ENCODE measurements around the gene CYREN. TPM values are rescaled to one million over a fixed set of nuclear protein-coding genes. Genes with fewer than 3 reads are reported as not detected.

The CYREN gene
- total and polyA plus RNA-seq, 9 of the 15 experiments (the other 6 are each of a cell fraction or from before 2014, with no cell fraction given) = 13.9 to 108 (median 88.8) TPM

GRCh38 chr7:135160858-135161653 lies 9.5 kb downstream of the CYREN start (continued):
- TF ChIP-seq ZBTB40 (IDR thresholded peaks at IDR 0.05) (no peak), ZBTB40 (CRISPR knock-in tag; IDR thresholded peaks at IDR 0.05) (no peak), MAFK (IDR thresholded peaks at IDR 0.05; ENCODE audit: low read length) (peak; percentile 33; the same call in 1 of the 2 replicates), ZNF253 (CRISPR knock-in tag; conservative IDR thresholded peaks at IDR 0.05) (no peak), EHMT2 (IDR thresholded peaks at IDR 0.05) (peak; percentile 26; the same call in 1 of the 2 replicates), HCFC1 (IDR thresholded peaks at IDR 0.05; ENCODE audit: low read depth, low read length) (no peak), POLR2H (tag; IDR thresholded peaks at IDR 0.05; ENCODE audit: low read depth) (peak; percentile 40)
- TF ChIP-seq, protein P1, sequence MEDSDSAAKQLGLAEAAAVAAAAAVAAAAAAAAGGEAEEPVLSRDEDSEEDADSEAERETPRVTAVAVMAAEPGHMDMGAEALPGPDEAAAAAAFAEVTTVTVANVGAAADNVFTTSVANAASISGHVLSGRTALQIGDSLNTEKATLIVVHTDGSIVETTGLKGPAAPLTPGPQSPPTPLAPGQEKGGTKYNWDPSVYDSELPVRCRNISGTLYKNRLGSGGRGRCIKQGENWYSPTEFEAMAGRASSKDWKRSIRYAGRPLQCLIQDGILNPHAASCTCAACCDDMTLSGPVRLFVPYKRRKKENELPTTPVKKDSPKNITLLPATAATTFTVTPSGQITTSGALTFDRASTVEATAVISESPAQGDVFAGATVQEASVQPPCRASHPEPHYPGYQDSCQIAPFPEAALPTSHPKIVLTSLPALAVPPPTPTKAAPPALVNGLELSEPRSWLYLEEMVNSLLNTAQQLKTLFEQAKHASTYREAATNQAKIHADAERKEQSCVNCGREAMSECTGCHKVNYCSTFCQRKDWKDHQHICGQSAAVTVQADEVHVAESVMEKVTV (CRISPR knock-in tag; IDR thresholded peaks at IDR 0.05) = peak; percentile 68
- TF ChIP-seq, protein P2, sequence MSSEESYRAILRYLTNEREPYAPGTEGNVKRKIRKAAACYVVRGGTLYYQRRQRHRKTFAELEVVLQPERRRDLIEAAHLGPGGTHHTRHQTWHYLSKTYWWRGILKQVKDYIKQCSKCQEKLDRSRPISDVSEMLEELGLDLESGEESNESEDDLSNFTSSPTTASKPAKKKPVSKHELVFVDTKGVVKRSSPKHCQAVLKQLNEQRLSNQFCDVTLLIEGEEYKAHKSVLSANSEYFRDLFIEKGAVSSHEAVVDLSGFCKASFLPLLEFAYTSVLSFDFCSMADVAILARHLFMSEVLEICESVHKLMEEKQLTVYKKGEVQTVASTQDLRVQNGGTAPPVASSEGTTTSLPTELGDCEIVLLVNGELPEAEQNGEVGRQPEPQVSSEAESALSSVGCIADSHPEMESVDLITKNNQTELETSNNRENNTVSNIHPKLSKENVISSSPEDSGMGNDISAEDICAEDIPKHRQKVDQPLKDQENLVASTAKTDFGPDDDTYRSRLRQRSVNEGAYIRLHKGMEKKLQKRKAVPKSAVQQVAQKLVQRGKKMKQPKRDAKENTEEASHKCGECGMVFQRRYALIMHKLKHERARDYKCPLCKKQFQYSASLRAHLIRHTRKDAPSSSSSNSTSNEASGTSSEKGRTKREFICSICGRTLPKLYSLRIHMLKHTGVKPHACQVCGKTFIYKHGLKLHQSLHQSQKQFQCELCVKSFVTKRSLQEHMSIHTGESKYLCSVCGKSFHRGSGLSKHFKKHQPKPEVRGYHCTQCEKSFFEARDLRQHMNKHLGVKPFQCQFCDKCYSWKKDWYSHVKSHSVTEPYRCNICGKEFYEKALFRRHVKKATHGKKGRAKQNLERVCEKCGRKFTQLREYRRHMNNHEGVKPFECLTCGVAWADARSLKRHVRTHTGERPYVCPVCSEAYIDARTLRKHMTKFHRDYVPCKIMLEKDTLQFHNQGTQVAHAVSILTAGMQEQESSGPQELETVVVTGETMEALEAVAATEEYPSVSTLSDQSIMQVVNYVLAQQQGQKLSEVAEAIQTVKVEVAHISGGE (CRISPR knock-in tag; IDR thresholded peaks at IDR 0.05) = peak in 1 of 3 experiments; percentile 54; a peak in 1 of 6 replicates
- TF ChIP-seq, protein P3, sequence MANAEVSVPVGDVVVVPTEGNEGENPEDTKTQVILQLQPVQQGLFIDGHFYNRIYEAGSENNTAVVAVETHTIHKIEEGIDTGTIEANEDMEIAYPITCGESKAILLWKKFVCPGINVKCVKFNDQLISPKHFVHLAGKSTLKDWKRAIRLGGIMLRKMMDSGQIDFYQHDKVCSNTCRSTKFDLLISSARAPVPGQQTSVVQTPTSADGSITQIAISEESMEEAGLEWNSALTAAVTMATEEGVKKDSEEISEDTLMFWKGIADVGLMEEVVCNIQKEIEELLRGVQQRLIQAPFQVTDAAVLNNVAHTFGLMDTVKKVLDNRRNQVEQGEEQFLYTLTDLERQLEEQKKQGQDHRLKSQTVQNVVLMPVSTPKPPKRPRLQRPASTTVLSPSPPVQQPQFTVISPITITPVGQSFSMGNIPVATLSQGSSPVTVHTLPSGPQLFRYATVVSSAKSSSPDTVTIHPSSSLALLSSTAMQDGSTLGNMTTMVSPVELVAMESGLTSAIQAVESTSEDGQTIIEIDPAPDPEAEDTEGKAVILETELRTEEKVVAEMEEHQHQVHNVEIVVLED (CRISPR knock-in tag; IDR thresholded peaks at IDR 0.05) = peak; percentile 43; the same call in 1 of the 2 replicates
